Spinal cord (tissue), 10 donors: ENCODE data around the gene TRIM21. TPM values are rescaled to one million over a fixed set of nuclear protein-coding genes. Genes with fewer than 3 reads are reported as not detected.
A peak's percentile ranks its signal among the peaks of the same experiment; 100 is the strongest.
"Not testable (repeated sequence)": the region's sequence is repeated elsewhere in the genome, so short reads cannot be mapped to it uniquely, and the experiment has no call there.

ENCODE experiments used
- DNase-seq, 6 donors: peaks; one replicate each; pipeline versions ENCODE4 v3.0.0 to v3.0.0-alpha.2; 2013 to 2015; ENCODE audit warnings: low spot score in 6 of 6, low read depth in 4 of 6
- H3K27ac ChIP-seq: one replicate; pipeline ENCODE4 v1.5.1; 2013; ENCODE audit warnings: low read depth, low read length, control low read depth
- H3K27me3 ChIP-seq: one replicate; pipeline ENCODE4 v1.6.1; 2013; ENCODE audit warnings: low read length; ENCODE audit not compliant: control insufficient read depth, insufficient read depth
- H3K36me3 ChIP-seq: one replicate; pipeline ENCODE4 v1.6.1; 2013; ENCODE audit warnings: low read length; ENCODE audit not compliant: control insufficient read depth, insufficient read depth
- H3K4me1 ChIP-seq: one replicate; pipeline ENCODE4 v1.6.1; 2013; ENCODE audit warnings: low read length; ENCODE audit not compliant: control insufficient read depth, insufficient read depth
- H3K4me3 ChIP-seq: one replicate; pipeline ENCODE4 v1.5.1; 2013; ENCODE audit warnings: low read depth, low read length, control low read depth
- H3K9me3 ChIP-seq: one replicate; pipeline ENCODE4 v1.6.1; 2013; ENCODE audit warnings: low read length; ENCODE audit not compliant: control insufficient read depth, insufficient read depth
- WGBS: methylation state at CpG from one replicate; pipeline ENCODE4 v1.1.5; 2013; ENCODE audit warnings: missing lambda C conversion rate; ENCODE audit not compliant: insufficient coverage; 5-methylcytosine and 5-hydroxymethylcytosine counted together
- long read RNA-seq, 4 donors: transcript quantifications; one replicate each; lab custom pipeline, GENCODE V29; 2026
- polyA plus RNA-seq, 2 donors: library from polyadenylated mRNA; unstranded; fragments of 120-200 nt; gene quantifications; one replicate each; pipeline ENCODE4 v1.2.1, GENCODE V29; 2013; ENCODE audit not compliant: insufficient read length in 2 of 2
- total RNA-seq, 2 donors: library from RNA; depleted of rRNA in 1 of 2; stranded (reverse); fragments of 120-200 nt in 1 of 2; fragments of >200 nt in 1 of 2; gene quantifications; one replicate each; pipeline versions ENCODE4 v1.2.3 to v1.2.4, GENCODE V29; 2013 to 2014
- donor health status: healthy.

The TRIM21 gene
- total RNA-seq (10 to 100 TPM; 10.1 to 28.2 TPM), polyA plus RNA-seq (1 to 10 TPM; 6.9 to 7.6 TPM)
- long read RNA-seq, donor 1, partial matches to known transcripts, result 0 of 2 reads
- long read RNA-seq, donor 1, other reads (novel, unspliced or antisense), result 0 of 2 reads
- long read RNA-seq, donor 2, result 0 reads
- long read RNA-seq, donor 3, partial matches to known transcripts, result 0 of 1 reads
- long read RNA-seq, donor 3, other reads (novel, unspliced or antisense), result 0 of 1 reads
- long read RNA-seq, donor 4, transcript TRIM21-201 (7 exons, 1,924 nt), result major isoform, 10 of 10 reads
- long read RNA-seq, donor 4, partial matches to known transcripts, result 0 of 10 reads
- long read RNA-seq, donor 4, other reads (novel, unspliced or antisense), result 0 of 10 reads

DNA sequence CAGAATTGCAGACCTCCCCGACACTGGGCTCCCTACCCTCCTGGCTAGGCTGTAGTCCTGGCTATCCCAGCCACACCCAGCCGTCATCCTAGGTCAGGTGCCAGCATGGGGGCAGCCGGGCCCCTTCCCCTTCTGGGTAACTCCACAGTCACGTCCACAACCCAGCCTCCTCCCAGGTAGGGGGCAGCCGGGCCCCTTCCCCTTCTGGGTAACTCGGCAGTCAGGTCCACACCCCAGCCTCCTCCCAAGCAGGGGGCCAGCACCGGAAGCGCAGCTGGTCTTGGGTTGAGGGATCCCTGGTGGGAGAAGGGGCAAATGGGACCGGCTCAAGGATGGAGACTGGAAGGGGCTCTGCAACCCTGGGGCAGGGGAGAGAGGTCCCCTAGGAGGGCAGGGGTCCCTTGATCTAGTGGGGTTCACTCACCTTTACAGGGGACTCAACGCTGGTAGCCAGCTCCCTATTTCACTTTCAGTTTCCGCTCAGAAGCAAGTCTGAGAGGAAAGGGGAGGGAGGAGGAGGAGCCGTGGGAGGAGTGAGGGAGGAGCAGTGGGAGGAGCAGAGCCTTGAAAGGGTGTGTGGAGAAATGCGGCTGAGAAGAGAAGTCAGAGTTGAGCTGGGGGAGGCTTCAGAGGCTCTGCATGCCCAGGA lies at the start of gene TRIM21:
Gene TRIM21 (minus strand): TSS at position 494 of the 649 bp plus-strand sequence. CDS start 3,293 bp downstream, outside the sequence.
- 3% methylated on average over 7 of the region's 13 CpGs for WGBS
- peak within 1 kb of the TSS; percentile 29 for H3K27ac ChIP-seq
- peaks cover 6% of the 10 kb centered on the region for H3K36me3 ChIP-seq
- peak; percentile 43 to 90 (median 56) for DNase-seq
- H3K4me1 ChIP-seq, result peaks cover 12% of the 10 kb centered on the region
- H3K4me3 ChIP-seq, result peak within 1 kb of the TSS; percentile 76
- no peaks in the 10 kb centered on the region for H3K9me3 ChIP-seq
- H3K27me3 ChIP-seq, result no peaks in the 10 kb centered on the region

DNA sequence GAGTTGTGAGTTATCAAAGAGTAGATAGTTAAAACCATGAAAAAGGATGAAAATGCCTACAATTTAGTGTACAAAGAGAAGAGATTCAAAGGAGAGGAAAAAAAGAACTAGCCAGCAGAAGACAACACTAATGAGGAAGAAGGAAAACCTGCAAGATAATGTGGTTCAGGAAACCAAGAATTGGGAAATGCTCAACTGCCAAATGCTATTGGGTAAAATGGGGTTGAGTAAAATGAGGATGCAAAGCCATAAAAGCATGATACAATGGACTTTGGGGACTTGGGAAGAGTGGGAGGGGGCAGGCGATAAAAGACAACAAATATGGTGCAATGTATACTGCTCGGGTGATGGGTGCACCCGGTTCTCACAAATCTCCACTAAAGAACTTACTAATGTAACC lies 48.0 kb upstream of the TRIM21 start:
- no peaks in the 10 kb centered on the region for H3K4me1 ChIP-seq
- WGBS, result no CpG with 5 or more reads among the region's 3 CpGs
- H3K27ac ChIP-seq, result no peak overlapping the region
- H3K4me3 ChIP-seq, result no peak overlapping the region
- no peaks in the 10 kb centered on the region for H3K9me3 ChIP-seq
- no peaks in the 10 kb centered on the region for H3K36me3 ChIP-seq
- no peak for DNase-seq
- H3K27me3 ChIP-seq, result no peaks in the 10 kb centered on the region

DNA sequence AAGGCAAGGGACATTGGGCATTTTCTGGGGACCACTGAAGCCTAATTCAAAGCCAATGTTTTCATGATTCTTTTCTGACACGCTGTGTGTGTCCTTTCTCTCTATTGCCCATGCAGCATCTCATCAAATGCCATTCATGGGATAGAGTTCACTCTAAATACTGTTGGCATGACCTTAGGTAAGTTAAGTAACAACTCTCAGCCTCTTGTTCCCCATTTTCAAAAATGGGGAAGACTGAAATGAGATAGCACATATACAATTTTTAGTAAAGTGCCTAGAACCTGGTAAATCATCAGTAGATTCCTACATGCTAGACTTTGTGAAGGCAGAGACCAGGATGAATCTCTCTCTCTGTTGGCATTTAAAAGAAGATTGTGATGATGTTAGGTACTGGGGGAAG lies 42.9 kb upstream of the TRIM21 start:
- no CpG with 5 or more reads among the region's 1 CpG for WGBS
- Histone ChIP-seq H3K36me3 (no peaks in the 10 kb centered on the region), H3K4me1 (no peaks in the 10 kb centered on the region), H3K27me3 (no peaks in the 10 kb centered on the region), H3K4me3 (no peak overlapping the region), H3K9me3 (no peaks in the 10 kb centered on the region), H3K27ac (no peak overlapping the region)
- no peak for DNase-seq

DNA sequence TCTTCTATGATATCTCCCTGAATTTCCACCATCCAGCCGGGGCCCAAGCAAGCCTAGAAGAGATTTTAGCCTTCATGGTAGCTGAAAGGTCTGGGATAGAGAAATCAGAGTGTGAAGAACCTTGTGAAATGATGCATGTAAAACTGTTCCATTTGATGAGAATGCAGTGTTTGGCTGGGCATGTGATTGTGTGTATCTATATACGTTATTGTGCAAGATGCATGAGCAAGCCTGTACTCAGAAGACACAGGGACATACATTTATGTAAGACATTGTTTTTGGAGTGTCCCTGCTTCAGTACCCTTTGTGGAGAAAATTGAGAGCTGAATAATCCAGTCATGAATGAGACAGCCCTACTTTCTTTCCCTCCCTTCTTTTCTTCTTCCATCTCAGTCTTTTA lies 40.4 kb upstream of the TRIM21 start:
- WGBS, result 83% methylated on average over 1 of the region's 2 CpGs
- Histone ChIP-seq H3K4me3 (no peak overlapping the region), H3K4me1 (no peaks in the 10 kb centered on the region), H3K27ac (no peak overlapping the region), H3K36me3 (no peaks in the 10 kb centered on the region), H3K27me3 (no peaks in the 10 kb centered on the region), H3K9me3 (no peaks in the 10 kb centered on the region)
- DNase-seq, result no peak

DNA sequence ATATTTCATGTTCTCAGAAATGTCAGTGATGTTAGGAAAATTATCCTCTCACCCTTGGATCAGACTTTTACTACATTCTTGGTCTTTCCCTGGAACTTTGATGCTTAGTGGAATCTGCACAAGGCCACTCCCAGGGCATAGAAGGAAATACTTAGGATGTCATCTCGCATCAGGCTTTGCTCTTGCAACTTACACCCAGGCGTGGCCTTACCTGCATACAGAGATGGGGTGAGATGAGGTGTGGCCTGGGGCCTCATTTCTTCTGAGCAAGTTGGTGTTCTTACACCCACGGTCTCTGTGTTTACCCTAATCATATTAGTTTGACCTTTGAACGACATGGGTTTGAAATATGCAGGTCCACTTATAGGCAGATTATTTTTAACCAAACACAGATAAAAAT lies 36.5 kb upstream of the TRIM21 start:
- no peaks in the 10 kb centered on the region for H3K36me3 ChIP-seq
- WGBS, result 83% methylated on average over 1 of the region's 4 CpGs
- no peak overlapping the region for H3K4me3 ChIP-seq
- no peak for DNase-seq
- H3K27me3 ChIP-seq, result no peaks in the 10 kb centered on the region
- no peaks in the 10 kb centered on the region for H3K4me1 ChIP-seq
- H3K27ac ChIP-seq, result no peak overlapping the region
- H3K9me3 ChIP-seq, result no peaks in the 10 kb centered on the region

DNA sequence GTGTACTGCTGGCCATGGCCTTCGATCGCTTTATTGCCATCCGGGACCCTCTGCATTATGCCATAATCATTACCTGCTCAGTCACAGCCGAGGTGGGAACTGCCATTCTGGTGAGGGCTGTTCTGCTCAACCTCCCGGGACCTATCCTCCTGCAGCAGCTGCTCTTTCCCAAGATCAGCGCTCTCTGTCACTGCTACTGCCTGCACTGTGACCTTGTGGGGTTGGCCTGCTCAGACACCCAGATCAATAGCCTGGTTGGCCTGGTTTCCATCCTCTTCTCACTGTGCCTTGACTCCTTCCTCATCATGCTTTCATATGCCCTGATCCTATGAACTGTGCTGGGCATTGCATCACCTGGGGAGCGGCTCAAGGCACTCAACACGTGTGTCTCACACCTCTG lies 24.9 kb upstream of the TRIM21 start:
- H3K27ac ChIP-seq, result no peak overlapping the region
- 92% methylated on average over 8 of the region's 8 CpGs for WGBS
- no peak overlapping the region for H3K4me3 ChIP-seq
- no peaks in the 10 kb centered on the region for H3K4me1 ChIP-seq
- H3K36me3 ChIP-seq, result no peaks in the 10 kb centered on the region
- no peaks in the 10 kb centered on the region for H3K9me3 ChIP-seq
- H3K27me3 ChIP-seq, result no peaks in the 10 kb centered on the region
- no peak for DNase-seq

DNA sequence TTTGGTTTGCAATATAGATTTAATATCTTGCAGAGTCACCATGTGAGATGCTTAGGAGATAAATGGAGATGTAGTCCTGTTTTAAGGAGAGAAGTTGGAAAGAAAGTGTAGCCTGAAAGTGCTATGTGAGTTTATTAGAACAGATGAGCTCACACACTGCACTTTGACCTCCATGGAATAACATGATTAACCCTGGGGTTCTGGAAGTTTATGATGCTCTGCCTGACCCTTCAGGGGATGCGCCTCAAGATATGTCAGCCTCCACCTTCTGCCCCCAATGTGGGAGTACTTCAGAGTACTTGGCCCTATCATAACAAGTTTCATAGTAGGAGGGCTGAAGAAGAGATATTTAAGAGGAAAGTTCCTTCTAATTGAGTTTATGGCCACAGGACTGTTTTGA lies 23.3 kb upstream of the TRIM21 start:
- Histone ChIP-seq H3K4me1 (no peaks in the 10 kb centered on the region), H3K36me3 (no peaks in the 10 kb centered on the region), H3K27ac (no peak overlapping the region), H3K4me3 (no peak overlapping the region), H3K27me3 (no peaks in the 10 kb centered on the region), H3K9me3 (no peaks in the 10 kb centered on the region)
- no peak for DNase-seq
- WGBS, result no CpG with 5 or more reads among the region's 1 CpG

DNA sequence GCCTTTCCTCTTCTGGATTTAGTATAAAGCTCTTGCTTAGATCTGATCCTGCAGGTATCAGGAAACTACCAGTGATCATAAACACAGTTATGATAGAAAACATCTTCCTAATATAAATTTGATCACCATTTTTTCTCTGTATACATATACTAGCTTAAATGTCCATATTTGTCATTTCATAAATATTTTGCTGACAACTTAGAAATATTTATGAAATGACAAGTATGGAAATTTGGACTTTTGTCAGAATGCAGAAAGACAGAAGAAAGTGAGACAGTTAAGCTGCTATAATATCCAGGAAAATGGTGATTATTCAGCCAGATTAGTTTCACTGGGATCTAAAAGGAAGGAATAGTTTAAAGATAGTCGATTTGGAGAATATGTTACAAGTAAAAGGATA lies 22.8 kb upstream of the TRIM21 start:
- no peaks in the 10 kb centered on the region for H3K9me3 ChIP-seq
- DNase-seq, result no peak
- H3K27me3 ChIP-seq, result no peaks in the 10 kb centered on the region
- H3K4me3 ChIP-seq, result no peak overlapping the region
- no peak overlapping the region for H3K27ac ChIP-seq
- no peaks in the 10 kb centered on the region for H3K36me3 ChIP-seq
- 62% methylated on average over 1 of the region's 1 CpG for WGBS
- no peaks in the 10 kb centered on the region for H3K4me1 ChIP-seq

DNA sequence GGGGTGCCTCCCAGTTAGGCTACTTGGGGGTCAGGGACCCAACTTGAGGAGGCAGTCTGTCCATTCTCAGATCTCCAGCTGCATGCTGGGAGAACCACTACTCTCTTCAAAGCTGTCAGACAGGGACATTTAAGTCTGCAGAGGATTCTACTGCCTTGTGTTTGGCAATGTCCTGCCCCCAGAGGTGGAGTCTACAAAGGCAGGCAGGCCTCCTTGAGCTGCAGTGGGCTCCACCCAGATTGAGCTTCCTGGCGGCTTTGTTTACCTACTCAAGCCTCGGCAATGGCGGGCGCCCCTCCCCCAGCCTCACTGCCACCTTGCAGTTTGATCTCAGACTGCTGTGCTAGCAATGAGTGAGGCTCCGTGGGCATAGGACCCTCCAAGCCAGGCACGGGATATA lies 12.7 kb upstream of the TRIM21 start:
- not testable (repeated sequence) for H3K9me3 ChIP-seq, H3K4me1 ChIP-seq, H3K27me3 ChIP-seq, H3K27ac ChIP-seq, H3K4me3 ChIP-seq, H3K36me3 ChIP-seq, DNase-seq
- WGBS, result 92% methylated on average over 2 of the region's 6 CpGs

DNA sequence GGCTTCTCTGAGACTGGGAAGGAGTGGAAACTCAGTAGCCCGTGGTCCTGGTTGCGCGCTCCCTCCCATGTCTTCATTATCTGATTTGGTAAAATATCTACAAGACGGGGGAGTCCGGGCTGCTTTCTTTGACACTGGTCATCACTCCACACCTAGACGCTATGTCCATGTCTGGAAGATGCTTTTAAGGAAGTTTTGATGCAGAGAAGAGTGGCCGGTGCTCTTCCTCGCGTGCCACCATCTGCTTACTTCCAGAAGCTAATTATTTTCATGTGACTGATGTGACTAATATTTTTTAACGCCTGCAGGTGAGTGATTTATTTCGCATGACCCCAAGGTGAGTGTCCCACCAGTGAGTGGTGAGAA lies 339 bp upstream of the TRIM21 start:
- Histone ChIP-seq H3K27me3 (no peaks in the 10 kb centered on the region), H3K4me3 (peak overlapping the region; percentile 76), H3K36me3 (peaks cover 4% of the 10 kb centered on the region), H3K4me1 (peaks cover 12% of the 10 kb centered on the region), H3K27ac (no peak overlapping the region), H3K9me3 (no peaks in the 10 kb centered on the region)
- WGBS, result 60% methylated on average over 3 of the region's 11 CpGs
- no peak for DNase-seq
